Activated T-helper 1 cell treated with anti-CD3 and anti-CD28 coated beads, Interleukin-12 subunit alpha, Interleukin-12 subunit beta, Interleukin-2, Interleukin-4 antibody, amounts not matched to agents 30 ng/mL and 10 ng/mL and 1 ng/mL, durations not matched to agents 14 hours and 24 hours and 36 hours (primary cell): ENCODE results near the gene RASAL3. TPM values are rescaled to one million over a fixed set of nuclear protein-coding genes. Genes with fewer than 3 reads are reported as not detected.

ENCODE experiments used
- DNase-seq: peaks from one replicate; pipeline ENCODE4 v3.0.0; 2021; ENCODE audit warnings: low spot score
- H3K27ac Mint-ChIP-seq: one replicate; pipeline ENCODE4 v1.8.0; 2021; ENCODE audit warnings: mild to moderate bottlenecking, mixed read lengths
- H3K27me3 Mint-ChIP-seq: one replicate; pipeline ENCODE4 v1.8.0; 2022; ENCODE audit warnings: mild to moderate bottlenecking, moderate library complexity, mixed read lengths; ENCODE audit not compliant: insufficient read depth
- H3K36me3 Mint-ChIP-seq: one replicate; pipeline ENCODE4 v1.8.0; 2021; ENCODE audit warnings: low read depth, mixed read lengths
- H3K4me1 Mint-ChIP-seq: one replicate; pipeline ENCODE4 v1.8.0; 2021; ENCODE audit warnings: low read depth, mixed read lengths
- H3K4me3 Mint-ChIP-seq: one replicate; pipeline ENCODE4 v1.8.0; 2021; ENCODE audit warnings: mild to moderate bottlenecking, moderate library complexity, mixed read lengths
- H3K9me3 Mint-ChIP-seq: one replicate; pipeline ENCODE4 v1.8.0; 2021; ENCODE audit warnings: mixed read lengths
- intact Hi-C: fragments of 100-400 bp; cut with micrococcal nuclease; formaldehyde crosslinking; loops from one replicate; pipeline ENCODE4 v1.15.1; 2024
- total RNA-seq: library from RNA; stranded (reverse); gene quantifications from 2 replicates; pipeline ENCODE4 v1.2.3, GENCODE V29; 2022

RASAL3 gene
- total RNA-seq, 1 donor from 2014 or later, result 130 TPM

- Mint-ChIP-seq H3K36me3 (peaks cover 20% of the 10 kb centered on the region), H3K4me3 (peak overlapping the region; percentile 65), H3K9me3 (no peaks in the 10 kb centered on the region), H3K27ac (peak overlapping the region; percentile 76), H3K4me1 (peaks cover 51% of the 10 kb centered on the region), H3K27me3 (peaks cover 3% of the 10 kb centered on the region)
- no peak for DNase-seq
- intact Hi-C loops, result loop anchor here (5.0 to 10.0 kb wide), 5 partner anchors 167 to 1006 kb away; partner anchors contain the start of genes EPS15L1 and TPM4
These were observed 4.5 kb upstream of the RASAL3 start for GRCh38 chr19:15468675-15469512.

GRCh38 chr19:15467734-15468214, 3.4 kb upstream of the RASAL3 start:
- no peak for DNase-seq
- Mint-ChIP-seq H3K4me3 (peak overlapping the region; percentile 65), H3K4me1 (peaks cover 62% of the 10 kb centered on the region), H3K9me3 (no peaks in the 10 kb centered on the region), H3K36me3 (peaks cover 26% of the 10 kb centered on the region), H3K27ac (peak overlapping the region; percentile 97), H3K27me3 (peaks cover 3% of the 10 kb centered on the region)
- intact Hi-C loops, result loop anchor here (1.0 to 10.0 kb wide), 11 partner anchors 34 to 1007 kb away; partner anchors contain the start of genes EPS15L1 and TPM4

- peak overlapping the region; percentile 65 for H3K4me3 Mint-ChIP-seq
- DNase-seq, result peak; percentile 68
- H3K27ac Mint-ChIP-seq, result peak overlapping the region; percentile 97
- no peaks in the 10 kb centered on the region for H3K9me3 Mint-ChIP-seq
- H3K36me3 Mint-ChIP-seq, result peaks cover 31% of the 10 kb centered on the region
- intact Hi-C loops, result loop anchor here (1.0 to 10.0 kb wide), 11 partner anchors 34 to 1008 kb away; partner anchors contain the start of genes EPS15L1 and TPM4
- peaks cover 3% of the 10 kb centered on the region for H3K27me3 Mint-ChIP-seq
- peaks cover 68% of the 10 kb centered on the region for H3K4me1 Mint-ChIP-seq
These were observed 2.7 kb upstream of the RASAL3 start for GRCh38 chr19:15466851-15467733.

GRCh38 chr19:15463861-15464371, 428 bp downstream of the RASAL3 start:
- Mint-ChIP-seq H3K4me1 (peaks cover 68% of the 10 kb centered on the region), H3K36me3 (peaks cover 46% of the 10 kb centered on the region), H3K27me3 (no peaks in the 10 kb centered on the region), H3K27ac (peak overlapping the region; percentile 78), H3K9me3 (no peaks in the 10 kb centered on the region), H3K4me3 (peak overlapping the region; percentile 95)
- DNase-seq, result peak; percentile 78
- intact Hi-C loops, result loop anchor here (1.0 to 10.0 kb wide), 8 partner anchors 14 to 1011 kb away; partner anchors contain the start of genes EPS15L1 and TPM4

GRCh38 chr19:15461694-15462093, 2.6 kb downstream of the RASAL3 start:
- intact Hi-C loops, result loop anchor here (5.0 to 10.0 kb wide), 5 partner anchors 334 to 1013 kb away; partner anchors contain the start of genes EPS15L1 and TPM4
- H3K4me1 Mint-ChIP-seq, result peaks cover 46% of the 10 kb centered on the region
- peaks cover 41% of the 10 kb centered on the region for H3K36me3 Mint-ChIP-seq
- no peak for DNase-seq
- no peaks in the 10 kb centered on the region for H3K9me3 Mint-ChIP-seq
- peak overlapping the region; percentile 67 for H3K27ac Mint-ChIP-seq
- H3K27me3 Mint-ChIP-seq, result no peaks in the 10 kb centered on the region
- H3K4me3 Mint-ChIP-seq, result peak overlapping the region; percentile 95

- Mint-ChIP-seq H3K27ac (no peak overlapping the region), H3K36me3 (peaks cover 47% of the 10 kb centered on the region), H3K4me1 (peaks cover 34% of the 10 kb centered on the region), H3K4me3 (no peak overlapping the region), H3K9me3 (no peaks in the 10 kb centered on the region), H3K27me3 (no peaks in the 10 kb centered on the region)
- DNase-seq, result no peak
- intact Hi-C loops, result no loop called here
These were observed 6.5 kb downstream of the RASAL3 start for GRCh38 chr19:15457701-15458484.

GRCh38 chr19:15456871-15457700, 7.3 kb downstream of the RASAL3 start:
- intact Hi-C loops, result no loop called here
- DNase-seq, result no peak
- Mint-ChIP-seq H3K36me3 (peaks cover 46% of the 10 kb centered on the region), H3K9me3 (no peaks in the 10 kb centered on the region), H3K4me3 (no peak overlapping the region), H3K27me3 (no peaks in the 10 kb centered on the region), H3K27ac (no peak overlapping the region), H3K4me1 (peaks cover 27% of the 10 kb centered on the region)

- no peak for DNase-seq
- no peak overlapping the region for H3K4me3 Mint-ChIP-seq
- H3K27ac Mint-ChIP-seq, result no peak overlapping the region
- peaks cover 45% of the 10 kb centered on the region for H3K36me3 Mint-ChIP-seq
- no peaks in the 10 kb centered on the region for H3K27me3 Mint-ChIP-seq
- H3K4me1 Mint-ChIP-seq, result peaks cover 21% of the 10 kb centered on the region
- intact Hi-C loops, result no loop called here
- H3K9me3 Mint-ChIP-seq, result no peaks in the 10 kb centered on the region
These were observed 7.9 kb downstream of the RASAL3 start for GRCh38 chr19:15456441-15456840.

GRCh38 chr19:15455996-15456395, 8.3 kb downstream of the RASAL3 start:
- no peak overlapping the region for H3K4me3 Mint-ChIP-seq
- intact Hi-C loops, result no loop called here
- H3K36me3 Mint-ChIP-seq, result peaks cover 49% of the 10 kb centered on the region
- no peaks in the 10 kb centered on the region for H3K27me3 Mint-ChIP-seq
- no peaks in the 10 kb centered on the region for H3K9me3 Mint-ChIP-seq
- H3K4me1 Mint-ChIP-seq, result peaks cover 25% of the 10 kb centered on the region
- no peak overlapping the region for H3K27ac Mint-ChIP-seq
- DNase-seq, result no peak

GRCh38 chr19:15453906-15454860, 10.2 kb downstream of the RASAL3 start:
- Mint-ChIP-seq H3K4me3 (no peak overlapping the region), H3K27ac (no peak overlapping the region), H3K36me3 (peaks cover 46% of the 10 kb centered on the region), H3K9me3 (no peaks in the 10 kb centered on the region), H3K4me1 (peaks cover 30% of the 10 kb centered on the region), H3K27me3 (no peaks in the 10 kb centered on the region)
- intact Hi-C loops, result no loop called here
- DNase-seq, result no peak
